Heart left ventricle (tissue), 13 donors: ENCODE results near the gene SLC5A9.

Source experiments
- POLR2A ChIP-seq, 2 donors: fragments of 450-650 bp; IDR thresholded peaks; one replicate each; pipeline ENCODE4 v1.6.1; 2017; ENCODE audit warnings: antibody characterized with exemption in 2 of 2, mild to moderate bottlenecking in 2 of 2, moderate library complexity in 2 of 2
- TF ChIP-seq, protein P1 (sequence below), 12 donors: fragments of 200-600 bp; sonication (generic) in 4 of 12; IDR thresholded peaks; one replicate each; pipeline versions ENCODE4 v1.5.0 to v1.8.0; 2018 to 2022; ENCODE audit warnings: antibody characterized with exemption in 12 of 12, mild to moderate bottlenecking in 5 of 12
- donor health status: ischemic (EF 13 %, LVEDD 7.1; RV severe dilation, severe dysfunction).
- donor health status: DM: no; HTN: yes; CAD: no.
- donor health status: DM: no; HTN: no; CAD: no.
- donor health status: ischemic (EF 25% LVEDD 6.9; RV normal size, moderate dysfunction).
- donor health status: ischemic (EF 25% LVEDD 5.7; RV mildly dilated, moderate dysfunction).
- donor health status: ischemic (EF 35%, LVEDD 5.7; RV mildly dilated, moderate dysfunction).
- donor health status: nonischemic (EF 11% LVEDD 7.7; RV severe dilation, severe dysfunction).
- donor health status: DM: yes; HTN: yes; CAD: no.
- donor health status: PGD.
- donor health status: ischemic (EF 29% LVEDD 5.4; RV normal size, mild dysfunction).
- donor health status: nonischemic (EF 23%, LVEDD 6.1; RV moderate dilation, normal function).

DNA sequence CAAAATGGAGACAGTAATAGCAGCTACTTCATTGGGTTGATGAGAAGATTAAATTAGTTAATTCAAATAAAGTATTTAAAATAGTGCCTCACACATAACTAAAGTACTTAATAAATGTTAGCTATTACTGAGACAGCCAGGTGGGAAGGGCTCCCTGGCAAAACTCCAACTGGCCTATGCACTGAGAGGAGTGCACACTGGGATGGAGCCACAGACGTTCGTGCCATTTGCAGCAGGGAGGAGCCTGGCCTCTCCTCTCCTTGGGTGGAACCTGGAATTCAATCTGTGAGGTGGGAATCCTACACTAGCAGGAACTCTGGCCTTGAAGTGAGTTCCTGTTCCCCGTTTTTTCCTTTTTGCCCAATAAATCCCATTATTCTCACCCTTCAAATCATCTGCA lies 28.1 kb downstream of the SLC5A9 start:
- TF ChIP-seq, protein P1, sequence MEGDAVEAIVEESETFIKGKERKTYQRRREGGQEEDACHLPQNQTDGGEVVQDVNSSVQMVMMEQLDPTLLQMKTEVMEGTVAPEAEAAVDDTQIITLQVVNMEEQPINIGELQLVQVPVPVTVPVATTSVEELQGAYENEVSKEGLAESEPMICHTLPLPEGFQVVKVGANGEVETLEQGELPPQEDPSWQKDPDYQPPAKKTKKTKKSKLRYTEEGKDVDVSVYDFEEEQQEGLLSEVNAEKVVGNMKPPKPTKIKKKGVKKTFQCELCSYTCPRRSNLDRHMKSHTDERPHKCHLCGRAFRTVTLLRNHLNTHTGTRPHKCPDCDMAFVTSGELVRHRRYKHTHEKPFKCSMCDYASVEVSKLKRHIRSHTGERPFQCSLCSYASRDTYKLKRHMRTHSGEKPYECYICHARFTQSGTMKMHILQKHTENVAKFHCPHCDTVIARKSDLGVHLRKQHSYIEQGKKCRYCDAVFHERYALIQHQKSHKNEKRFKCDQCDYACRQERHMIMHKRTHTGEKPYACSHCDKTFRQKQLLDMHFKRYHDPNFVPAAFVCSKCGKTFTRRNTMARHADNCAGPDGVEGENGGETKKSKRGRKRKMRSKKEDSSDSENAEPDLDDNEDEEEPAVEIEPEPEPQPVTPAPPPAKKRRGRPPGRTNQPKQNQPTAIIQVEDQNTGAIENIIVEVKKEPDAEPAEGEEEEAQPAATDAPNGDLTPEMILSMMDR (IDR thresholded peaks at IDR 0.05) = no peak
- no peak for TF ChIP-seq POLR2A (IDR thresholded peaks at IDR 0.05)
